Brain microvascular endothelial cell (primary cell): Measurements from ENCODE around the gene HLA-DRB1.
"Not testable (repeated sequence)": the region's sequence is repeated elsewhere in the genome, so short reads cannot be mapped to it uniquely, and the experiment has no call there.

ENCODE experiments used
- DNase-seq: peaks from one replicate; pipeline ENCODE4 v3.0.0-alpha.2; 2020
- H3K27ac ChIP-seq: fragments of 250-450 bp; sonication (Bioruptor Pico); 2 replicates; pipeline ENCODE4 v1.5.1; 2020; ENCODE audit warnings: mild to moderate bottlenecking, moderate library complexity
- H3K27me3 ChIP-seq: fragments of 250-450 bp; sonication (Bioruptor Pico); replicated peaks from 2 replicates; pipeline ENCODE4 v1.5.1; 2020; ENCODE audit warnings: mild to moderate bottlenecking
- H3K36me3 ChIP-seq: fragments of 250-450 bp; sonication (Bioruptor Pico); replicated peaks from 2 replicates; pipeline ENCODE4 v1.5.1; 2020; ENCODE audit warnings: mild to moderate bottlenecking
- H3K4me3 ChIP-seq: 2 replicates; pipeline ENCODE4 v1.5.1; 2011; ENCODE audit warnings: low read depth, mild to moderate bottlenecking, control low read depth, low read length, moderate library complexity
- in situ Hi-C: cut with HindIII; loops from 2 replicates; pipeline ENCODE4 v1.10.0; 2017; ENCODE audit warnings: low sequenced_read_pairs, low pct_ligation_motif_present
- TF ChIP-seq, protein P1 (sequence below): IDR thresholded peaks from 2 replicates; pipeline ENCODE4 v1.5.1; 2011; ENCODE audit warnings: low read depth, mild to moderate bottlenecking, moderate library complexity, low read length, control low read depth, inconsistent platforms; ENCODE audit errors: missing control alignments

Gene HLA-DRB1

DNA sequence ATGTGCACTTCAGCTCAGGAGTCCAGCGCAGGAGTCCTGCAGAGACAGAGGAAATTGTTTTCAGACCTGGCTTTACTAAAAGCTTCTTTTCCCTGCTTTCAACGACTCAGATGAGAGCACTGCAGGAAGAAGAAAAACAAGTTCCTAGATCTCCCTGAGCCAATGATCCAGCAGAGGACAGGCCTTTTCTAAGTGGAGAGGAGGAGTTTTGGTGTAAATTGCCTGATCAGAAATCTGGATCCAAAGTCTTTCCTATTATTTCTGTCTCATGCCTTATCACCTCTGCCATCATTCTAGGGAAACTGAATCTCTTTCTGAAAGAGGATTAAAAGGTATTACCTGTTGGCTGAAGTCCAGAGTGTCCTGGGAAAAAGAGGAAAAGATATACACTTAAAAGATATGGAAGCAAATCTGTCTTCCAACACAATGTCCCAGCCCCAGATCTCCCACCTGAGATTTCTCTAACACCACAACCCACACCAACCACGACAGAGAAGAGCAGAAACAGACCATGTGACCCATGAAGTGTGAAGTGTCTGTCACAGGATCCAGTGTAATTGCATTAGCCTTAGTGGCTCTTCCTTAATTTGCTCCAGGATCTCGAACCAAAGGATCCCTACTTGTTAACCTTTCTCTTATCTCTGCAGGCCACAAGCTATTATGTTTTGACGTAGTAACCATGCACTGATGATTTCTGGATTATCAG, 36.5 kb downstream of the HLA-DRB1 start:
- H3K4me3 ChIP-seq: no peak overlapping the region
- DNase-seq: no peak
- H3K27me3 ChIP-seq: no peaks in the 10 kb centered on the region
- in situ Hi-C loops: no loop called here
- no peak overlapping the region for H3K27ac ChIP-seq
- no peaks in the 10 kb centered on the region for H3K36me3 ChIP-seq
- TF ChIP-seq, protein P1, sequence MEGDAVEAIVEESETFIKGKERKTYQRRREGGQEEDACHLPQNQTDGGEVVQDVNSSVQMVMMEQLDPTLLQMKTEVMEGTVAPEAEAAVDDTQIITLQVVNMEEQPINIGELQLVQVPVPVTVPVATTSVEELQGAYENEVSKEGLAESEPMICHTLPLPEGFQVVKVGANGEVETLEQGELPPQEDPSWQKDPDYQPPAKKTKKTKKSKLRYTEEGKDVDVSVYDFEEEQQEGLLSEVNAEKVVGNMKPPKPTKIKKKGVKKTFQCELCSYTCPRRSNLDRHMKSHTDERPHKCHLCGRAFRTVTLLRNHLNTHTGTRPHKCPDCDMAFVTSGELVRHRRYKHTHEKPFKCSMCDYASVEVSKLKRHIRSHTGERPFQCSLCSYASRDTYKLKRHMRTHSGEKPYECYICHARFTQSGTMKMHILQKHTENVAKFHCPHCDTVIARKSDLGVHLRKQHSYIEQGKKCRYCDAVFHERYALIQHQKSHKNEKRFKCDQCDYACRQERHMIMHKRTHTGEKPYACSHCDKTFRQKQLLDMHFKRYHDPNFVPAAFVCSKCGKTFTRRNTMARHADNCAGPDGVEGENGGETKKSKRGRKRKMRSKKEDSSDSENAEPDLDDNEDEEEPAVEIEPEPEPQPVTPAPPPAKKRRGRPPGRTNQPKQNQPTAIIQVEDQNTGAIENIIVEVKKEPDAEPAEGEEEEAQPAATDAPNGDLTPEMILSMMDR: no peak

DNA sequence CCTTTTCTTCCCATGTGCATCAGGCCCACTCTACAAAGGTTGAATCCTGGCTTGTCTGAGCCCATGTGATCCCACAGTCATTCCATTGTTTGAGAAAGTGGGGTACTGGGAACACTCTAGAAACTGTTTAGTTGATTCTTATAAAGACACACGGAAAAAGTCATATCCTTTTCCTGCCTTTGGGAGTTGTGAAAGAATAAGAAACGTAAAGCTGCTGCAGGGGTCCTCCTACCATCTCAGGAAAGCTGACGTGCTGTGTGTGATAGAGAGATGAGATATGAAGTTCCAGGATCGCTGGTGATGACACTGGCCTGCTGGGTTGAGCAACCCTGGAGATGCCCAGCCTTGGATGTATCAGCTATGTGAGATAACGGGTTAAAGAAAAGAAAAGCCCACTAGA, 38.2 kb downstream of the HLA-DRB1 start:
- H3K27me3 ChIP-seq: no peaks in the 10 kb centered on the region
- no peak for DNase-seq
- no peaks in the 10 kb centered on the region for H3K36me3 ChIP-seq
- no peak overlapping the region for H3K4me3 ChIP-seq
- in situ Hi-C loops: no loop called here
- no peak overlapping the region for H3K27ac ChIP-seq
- TF ChIP-seq, protein P1: no peak

DNA sequence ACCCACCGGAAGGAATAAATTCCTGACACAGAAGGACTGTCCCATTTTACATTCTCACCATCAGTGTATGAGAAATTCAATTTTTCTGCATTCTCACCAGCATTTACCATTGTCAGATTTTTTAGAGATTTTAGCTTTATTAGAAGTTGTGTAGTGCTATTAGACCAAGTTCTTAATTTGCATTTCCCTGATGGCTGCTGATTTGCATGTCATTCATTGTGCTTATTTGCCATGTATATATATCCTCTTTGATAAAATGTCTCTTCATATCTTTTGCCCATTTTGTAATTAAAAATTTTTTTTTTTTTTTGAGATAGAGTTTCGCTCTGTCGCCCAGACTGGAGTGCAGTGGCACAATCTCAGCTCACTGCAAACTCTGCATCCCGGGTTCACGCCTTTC, 49.8 kb downstream of the HLA-DRB1 start:
- Histone ChIP-seq H3K4me3 (no peak overlapping the region), H3K27ac (no peak overlapping the region), H3K27me3 (no peaks in the 10 kb centered on the region), H3K36me3 (no peaks in the 10 kb centered on the region)
- TF ChIP-seq, protein P1: no peak
- no peak for DNase-seq
- in situ Hi-C loops: no loop called here

DNA sequence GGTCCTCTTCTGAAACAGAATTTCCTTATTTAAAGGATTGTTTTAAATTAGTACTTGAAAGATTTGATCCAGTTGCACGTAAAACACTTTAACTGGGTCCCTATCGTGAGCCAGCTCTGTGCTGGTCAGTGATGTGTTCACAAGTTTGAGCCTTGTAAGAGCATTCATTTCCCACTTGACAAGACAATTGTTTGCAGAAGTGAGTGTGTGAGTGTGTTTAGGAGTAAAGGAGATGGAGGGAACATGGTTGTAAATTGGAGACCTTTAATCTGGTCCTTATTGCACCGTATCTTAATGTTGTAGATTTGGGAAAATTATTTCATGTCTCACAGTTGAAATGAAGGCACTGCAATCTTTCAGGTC, 59.2 kb downstream of the HLA-DRB1 start:
- H3K27me3 ChIP-seq, DNase-seq, H3K36me3 ChIP-seq, in situ Hi-C loops, H3K4me3 ChIP-seq, H3K27ac ChIP-seq: not testable (repeated sequence)

DNA sequence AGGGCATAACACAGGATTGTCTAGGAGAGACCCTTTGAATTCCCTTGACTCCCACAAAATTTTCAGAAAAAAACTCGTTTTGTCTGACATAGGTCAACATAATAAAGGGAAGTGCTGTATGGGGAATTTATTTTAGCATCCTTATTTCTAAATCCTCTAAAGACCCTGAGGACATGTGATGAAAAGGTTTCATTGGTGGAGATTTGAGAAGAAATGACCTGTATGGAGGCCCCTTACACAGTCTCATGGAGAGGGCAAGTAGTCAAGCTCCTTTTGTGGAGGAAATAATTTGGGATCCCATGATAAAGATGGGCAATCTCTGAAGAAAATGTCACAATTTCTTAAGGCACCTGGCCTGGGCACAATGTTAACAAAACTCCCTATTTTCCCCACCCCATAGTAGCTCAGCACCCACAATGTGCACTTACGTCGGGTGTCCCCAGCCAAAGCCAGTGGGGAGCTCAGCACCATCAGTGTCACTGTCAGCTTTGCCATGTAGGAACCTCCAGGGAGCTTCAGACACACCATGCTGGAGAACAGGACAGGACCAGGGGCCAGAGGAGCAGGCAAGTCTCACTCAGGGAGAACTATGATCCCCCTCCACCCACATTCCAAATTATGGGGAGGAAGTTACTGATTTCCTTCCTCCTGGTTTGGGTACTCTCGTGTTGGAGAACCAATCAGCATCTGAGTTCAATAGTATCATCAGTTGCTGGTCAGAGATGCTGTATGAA, 59.8 kb downstream of the HLA-DRB1 start, which contains the start of gene HLA-DRB5:
Gene HLA-DRB5 (minus strand): TSS at position 591 of the 734 bp plus-strand sequence. CDS start 63 bp downstream, at position 528.
- H3K4me3 ChIP-seq: no peak within 1 kb of the TSS
- no peaks in the 10 kb centered on the region for H3K36me3 ChIP-seq
- TF ChIP-seq, protein P1: no peak
- DNase-seq: no peak
- no peak within 1 kb of the TSS for H3K27ac ChIP-seq
- no peaks in the 10 kb centered on the region for H3K27me3 ChIP-seq
- in situ Hi-C loops: loop anchor here (10.0 kb wide), 1 partner anchor 55 kb away; the partner anchor contains the start of gene HLA-DRB1
